ENCODE data around the gene PHEX. TPM values are rescaled to one million over a fixed set of nuclear protein-coding genes. Genes with fewer than 3 reads are reported as not detected.

The PHEX gene
- total RNA-seq, 1 donor from 2014 or later, result 0.04 TPM

DNA sequence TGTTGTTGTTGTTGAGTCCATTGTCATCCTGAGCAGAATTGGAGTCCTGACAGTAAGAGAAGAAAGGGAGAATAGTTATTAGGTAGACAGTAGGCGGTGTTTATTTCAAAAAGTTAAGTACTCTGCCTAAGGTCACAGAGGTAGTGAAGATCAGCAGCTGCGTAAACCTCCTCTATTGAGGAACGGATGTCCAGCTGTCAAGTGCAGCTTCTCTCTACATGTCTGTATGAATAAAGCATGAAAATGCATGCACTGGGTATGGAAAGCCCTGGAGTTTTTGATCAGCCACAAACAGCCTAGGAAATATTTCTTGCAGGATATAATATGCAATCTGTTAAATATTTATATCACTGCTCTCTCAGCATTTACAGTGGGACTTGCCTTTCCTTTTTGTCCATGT lies 131.2 kb downstream of the PHEX start:
- DNase-seq (ENCODE audit: low read depth), result no peak
- H3K36me3 ChIP-seq (ENCODE audit: control insufficient read depth, insufficient read depth, low read length), result no peaks in the 10 kb centered on the region
- TF ChIP-seq, protein P1, sequence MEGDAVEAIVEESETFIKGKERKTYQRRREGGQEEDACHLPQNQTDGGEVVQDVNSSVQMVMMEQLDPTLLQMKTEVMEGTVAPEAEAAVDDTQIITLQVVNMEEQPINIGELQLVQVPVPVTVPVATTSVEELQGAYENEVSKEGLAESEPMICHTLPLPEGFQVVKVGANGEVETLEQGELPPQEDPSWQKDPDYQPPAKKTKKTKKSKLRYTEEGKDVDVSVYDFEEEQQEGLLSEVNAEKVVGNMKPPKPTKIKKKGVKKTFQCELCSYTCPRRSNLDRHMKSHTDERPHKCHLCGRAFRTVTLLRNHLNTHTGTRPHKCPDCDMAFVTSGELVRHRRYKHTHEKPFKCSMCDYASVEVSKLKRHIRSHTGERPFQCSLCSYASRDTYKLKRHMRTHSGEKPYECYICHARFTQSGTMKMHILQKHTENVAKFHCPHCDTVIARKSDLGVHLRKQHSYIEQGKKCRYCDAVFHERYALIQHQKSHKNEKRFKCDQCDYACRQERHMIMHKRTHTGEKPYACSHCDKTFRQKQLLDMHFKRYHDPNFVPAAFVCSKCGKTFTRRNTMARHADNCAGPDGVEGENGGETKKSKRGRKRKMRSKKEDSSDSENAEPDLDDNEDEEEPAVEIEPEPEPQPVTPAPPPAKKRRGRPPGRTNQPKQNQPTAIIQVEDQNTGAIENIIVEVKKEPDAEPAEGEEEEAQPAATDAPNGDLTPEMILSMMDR (IDR thresholded peaks at IDR 0.05; ENCODE audit: insufficient read depth, low read length, poor library complexity, severe bottlenecking), result no peak
- H3K27me3 ChIP-seq (ENCODE audit: control insufficient read depth, insufficient read depth, low read length), result no peaks in the 10 kb centered on the region
- H3K4me3 ChIP-seq (ENCODE audit: low read depth, low read length), result no peak overlapping the region

DNA sequence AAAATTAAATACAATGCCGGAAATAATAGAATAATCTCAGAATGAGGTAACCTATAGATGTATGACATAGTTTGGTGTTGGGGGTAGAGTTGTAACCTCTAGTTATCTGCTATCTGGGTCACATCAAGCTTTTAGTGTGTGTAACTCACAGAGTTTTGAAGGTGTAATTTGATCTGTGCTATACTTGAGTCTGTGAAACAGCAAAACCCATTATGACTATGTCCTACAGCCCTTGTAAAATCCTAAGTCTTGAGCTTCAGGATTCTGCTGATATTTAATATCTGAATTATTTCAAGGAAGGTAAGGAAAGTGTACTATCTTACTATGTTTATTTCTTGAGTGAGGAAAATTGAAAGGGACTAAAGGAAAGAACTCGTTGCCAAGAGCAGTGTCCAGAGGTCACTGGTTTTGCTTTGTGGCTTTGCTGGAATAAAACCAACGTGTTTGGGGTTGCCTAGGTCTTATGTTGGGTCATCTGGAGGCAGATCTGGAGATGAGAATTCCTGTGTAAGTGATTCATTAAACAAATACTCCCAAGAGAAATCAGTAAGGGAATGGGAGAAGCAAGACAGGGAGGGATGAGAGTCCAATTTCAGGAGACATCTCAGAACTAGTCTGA lies 132.8 kb downstream of the PHEX start:
- no peaks in the 10 kb centered on the region for H3K36me3 ChIP-seq (ENCODE audit: control insufficient read depth, insufficient read depth, low read length)
- H3K4me3 ChIP-seq (ENCODE audit: low read depth, low read length), result no peak overlapping the region
- no peaks in the 10 kb centered on the region for H3K27me3 ChIP-seq (ENCODE audit: control insufficient read depth, insufficient read depth, low read length)
- no peak for DNase-seq (ENCODE audit: low read depth)
- TF ChIP-seq, protein P1 (IDR thresholded peaks at IDR 0.05; ENCODE audit: insufficient read depth, low read length, poor library complexity, severe bottlenecking), result no peak

DNA sequence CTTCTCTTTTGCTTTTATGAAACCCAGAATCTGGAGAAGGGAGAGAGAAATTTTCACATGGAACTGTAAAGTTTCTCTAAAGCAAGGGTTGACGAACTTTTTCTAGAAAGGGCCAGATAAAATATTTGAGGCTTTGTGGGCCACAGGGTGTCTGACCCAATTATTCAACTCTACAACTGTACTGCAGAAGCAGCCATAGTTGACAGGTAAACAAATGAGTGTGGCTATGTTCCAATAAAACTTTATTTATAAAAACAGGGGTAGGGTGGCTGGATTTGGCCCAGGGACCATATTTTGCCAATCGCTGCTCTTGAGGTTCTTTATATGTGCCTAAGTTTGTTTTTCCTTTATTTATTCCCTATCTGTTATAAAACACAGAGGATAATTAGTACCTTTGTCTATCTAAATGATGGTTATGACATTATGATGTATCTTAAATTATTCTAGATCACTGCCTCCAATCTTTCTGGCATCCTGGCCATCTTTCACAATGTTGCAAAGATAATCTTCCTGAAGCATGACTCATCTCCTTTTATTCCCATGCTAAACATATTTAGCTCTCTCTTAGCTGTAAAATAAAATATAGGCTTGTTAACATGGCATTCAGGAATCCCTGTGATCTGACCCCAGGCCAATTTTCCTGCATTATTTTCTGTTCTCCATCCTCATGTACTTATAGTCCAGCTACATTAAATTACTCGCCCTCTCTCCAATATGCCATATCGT lies 133.8 kb downstream of the PHEX start:
- TF ChIP-seq, protein P1 (IDR thresholded peaks at IDR 0.05; ENCODE audit: insufficient read depth, low read length, poor library complexity, severe bottlenecking), result no peak
- Histone ChIP-seq H3K4me3 (ENCODE audit: low read depth, low read length) (no peak overlapping the region), H3K36me3 (ENCODE audit: control insufficient read depth, insufficient read depth, low read length) (no peaks in the 10 kb centered on the region), H3K27me3 (ENCODE audit: control insufficient read depth, insufficient read depth, low read length) (no peaks in the 10 kb centered on the region)
- no peak for DNase-seq (ENCODE audit: low read depth)

DNA sequence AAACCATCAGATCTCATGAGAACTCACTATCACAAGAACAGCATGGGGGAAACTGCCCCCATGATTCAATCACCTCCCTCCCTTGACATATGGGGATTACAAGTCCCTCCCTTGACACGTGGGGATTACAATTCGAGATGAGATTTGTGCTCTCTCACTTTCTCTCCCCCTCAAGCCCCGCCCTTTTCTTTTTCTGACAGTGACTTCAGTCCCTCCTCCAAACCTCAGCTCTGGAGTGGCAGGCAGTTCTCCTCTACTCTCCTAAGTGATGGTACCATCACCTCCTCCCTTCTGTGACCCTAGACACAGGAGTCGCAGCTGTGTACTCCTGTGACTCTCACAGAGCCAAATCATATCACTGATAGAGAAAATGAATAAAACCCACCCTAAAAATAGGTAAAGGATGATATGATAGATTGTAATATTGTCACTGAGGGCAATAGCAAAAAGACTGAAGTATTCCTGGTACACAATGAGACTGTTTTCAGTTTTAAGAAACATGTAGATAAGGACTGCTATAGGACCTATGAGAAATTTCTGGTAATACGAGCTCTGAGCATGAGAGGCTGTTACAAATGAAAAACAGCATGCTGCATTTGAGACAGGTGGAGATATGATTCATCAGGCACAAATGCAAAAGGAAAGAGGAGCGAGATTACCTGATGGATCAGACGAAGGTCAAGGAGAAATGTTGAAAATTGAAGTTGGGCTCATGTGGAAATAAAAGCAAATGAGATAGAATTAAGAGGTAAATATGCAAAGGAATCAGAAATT lies 139.3 kb downstream of the PHEX start:
- Histone ChIP-seq H3K27me3 (ENCODE audit: control insufficient read depth, insufficient read depth, low read length) (no peaks in the 10 kb centered on the region), H3K36me3 (ENCODE audit: control insufficient read depth, insufficient read depth, low read length) (no peaks in the 10 kb centered on the region), H3K4me3 (ENCODE audit: low read depth, low read length) (no peak overlapping the region)
- DNase-seq (ENCODE audit: low read depth), result no peak
- TF ChIP-seq, protein P1 (IDR thresholded peaks at IDR 0.05; ENCODE audit: insufficient read depth, low read length, poor library complexity, severe bottlenecking), result no peak

DNA sequence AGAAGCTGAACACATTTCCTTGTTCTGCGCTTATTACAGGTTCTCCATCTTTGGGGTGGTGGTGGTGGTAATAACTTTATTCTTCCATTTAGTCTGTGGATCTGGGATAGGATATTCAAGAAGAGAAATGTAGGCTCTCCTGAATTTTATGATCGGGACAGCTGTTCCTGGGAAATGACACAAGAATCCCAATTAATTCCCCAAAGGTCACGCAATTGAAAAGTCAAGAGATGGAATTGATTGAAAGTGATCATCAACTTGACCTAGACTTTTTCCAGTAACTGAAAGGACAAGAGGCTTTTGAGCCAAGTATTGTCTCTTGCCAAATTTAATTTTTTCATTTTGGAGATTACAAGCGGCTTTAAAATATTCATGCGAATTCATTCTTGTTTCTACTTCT lies 141.8 kb downstream of the PHEX start:
- DNase-seq (ENCODE audit: low read depth), result no peak
- Histone ChIP-seq H3K4me3 (ENCODE audit: low read depth, low read length) (no peak overlapping the region), H3K36me3 (ENCODE audit: control insufficient read depth, insufficient read depth, low read length) (no peaks in the 10 kb centered on the region), H3K27me3 (ENCODE audit: control insufficient read depth, insufficient read depth, low read length) (no peaks in the 10 kb centered on the region)
- TF ChIP-seq, protein P1 (IDR thresholded peaks at IDR 0.05; ENCODE audit: insufficient read depth, low read length, poor library complexity, severe bottlenecking), result no peak
